ENCODE results near the gene BNIP1.

Gene BNIP1

DNA sequence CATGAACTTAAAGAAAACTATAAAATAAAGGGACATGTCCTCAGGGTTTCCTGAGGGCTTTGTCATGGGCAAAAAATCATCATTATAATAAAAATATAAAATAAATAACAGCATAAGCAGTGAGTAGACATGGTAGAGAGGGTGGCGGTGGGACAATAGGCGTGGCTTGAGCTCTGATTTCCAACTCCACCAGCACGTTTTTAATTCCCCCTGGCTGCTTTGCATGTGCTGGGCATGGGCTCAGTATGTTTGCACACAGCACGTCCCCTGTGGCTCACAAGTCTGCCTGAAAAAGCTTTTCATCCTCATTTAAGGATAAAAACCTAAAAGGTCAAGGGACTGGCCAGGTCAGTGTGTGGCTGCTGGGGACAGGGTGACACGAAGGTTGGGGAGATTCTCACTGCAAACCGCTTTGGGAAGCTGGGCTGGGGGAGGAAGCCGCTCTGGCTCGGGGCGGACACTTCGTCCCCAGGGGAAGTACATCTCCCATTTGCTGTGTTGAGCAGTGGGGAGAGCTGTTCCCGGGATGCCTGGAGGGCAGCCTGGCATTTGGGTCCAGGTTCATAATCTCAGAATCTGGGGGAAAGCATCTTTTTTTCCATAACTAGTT lies 58.0 kb downstream of the BNIP1 start:
- Histone ChIP-seq H3F3A (ENCODE audit: insufficient read depth, low read length) (no peaks in the 10 kb centered on the region), H3K27me3 (replicated peaks; ENCODE audit: insufficient read depth, low read length) (peaks cover 12% of the 10 kb centered on the region), H2AFZ (ENCODE audit: low read length) (no peak overlapping the region), H4K20me1 (ENCODE audit: insufficient read depth, low read length) (no peaks in the 10 kb centered on the region), H3K4me1 (ENCODE audit: low read length) (no peaks in the 10 kb centered on the region), H3K9me3 (replicated peaks; ENCODE audit: insufficient read depth, low read length) (no peaks in the 10 kb centered on the region), H3K4me3 (ENCODE audit: low read length) (no peak overlapping the region), H3K27ac (ENCODE audit: low read length) (no peak overlapping the region), H3K4me2 (ENCODE audit: low read depth, low read length) (no peak overlapping the region), H3K36me3 (replicated peaks; ENCODE audit: insufficient read depth, low read length) (no peaks in the 10 kb centered on the region), H3K79me2 (ENCODE audit: low read length) (no peaks in the 10 kb centered on the region), H3K9me2 (replicated peaks; ENCODE audit: insufficient read depth, low read length) (no peaks in the 10 kb centered on the region), H3K9ac (ENCODE audit: low read length) (no peak overlapping the region)
- TF ChIP-seq EZH2 (optimal IDR thresholded peaks at IDR 0.05; ENCODE audit: low read depth, low read length) (no peak), EZH2phosphoT487 (IDR thresholded peaks at IDR 0.05; ENCODE audit: low read length) (no peak)
- TF ChIP-seq, protein P1, sequence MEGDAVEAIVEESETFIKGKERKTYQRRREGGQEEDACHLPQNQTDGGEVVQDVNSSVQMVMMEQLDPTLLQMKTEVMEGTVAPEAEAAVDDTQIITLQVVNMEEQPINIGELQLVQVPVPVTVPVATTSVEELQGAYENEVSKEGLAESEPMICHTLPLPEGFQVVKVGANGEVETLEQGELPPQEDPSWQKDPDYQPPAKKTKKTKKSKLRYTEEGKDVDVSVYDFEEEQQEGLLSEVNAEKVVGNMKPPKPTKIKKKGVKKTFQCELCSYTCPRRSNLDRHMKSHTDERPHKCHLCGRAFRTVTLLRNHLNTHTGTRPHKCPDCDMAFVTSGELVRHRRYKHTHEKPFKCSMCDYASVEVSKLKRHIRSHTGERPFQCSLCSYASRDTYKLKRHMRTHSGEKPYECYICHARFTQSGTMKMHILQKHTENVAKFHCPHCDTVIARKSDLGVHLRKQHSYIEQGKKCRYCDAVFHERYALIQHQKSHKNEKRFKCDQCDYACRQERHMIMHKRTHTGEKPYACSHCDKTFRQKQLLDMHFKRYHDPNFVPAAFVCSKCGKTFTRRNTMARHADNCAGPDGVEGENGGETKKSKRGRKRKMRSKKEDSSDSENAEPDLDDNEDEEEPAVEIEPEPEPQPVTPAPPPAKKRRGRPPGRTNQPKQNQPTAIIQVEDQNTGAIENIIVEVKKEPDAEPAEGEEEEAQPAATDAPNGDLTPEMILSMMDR (IDR thresholded peaks at IDR 0.05; ENCODE audit: low read length): no peak
- no peak for DNase-seq

- H3K27me3 ChIP-seq (replicated peaks; ENCODE audit: insufficient read depth, low read length): peaks cover 12% of the 10 kb centered on the region
- peak overlapping the region; percentile 70 for H3K4me2 ChIP-seq (ENCODE audit: low read depth, low read length)
- no peaks in the 10 kb centered on the region for H3K36me3 ChIP-seq (replicated peaks; ENCODE audit: insufficient read depth, low read length)
- no peaks in the 10 kb centered on the region for H4K20me1 ChIP-seq (ENCODE audit: insufficient read depth, low read length)
- TF ChIP-seq, protein P1 (IDR thresholded peaks at IDR 0.05; ENCODE audit: low read length): peak; percentile 76
- no peak for TF ChIP-seq EZH2 (optimal IDR thresholded peaks at IDR 0.05; ENCODE audit: low read depth, low read length)
- TF ChIP-seq EZH2phosphoT487 (IDR thresholded peaks at IDR 0.05; ENCODE audit: low read length): no peak
- peak overlapping the region; percentile 49; the same call in 1 of the 2 replicates for H3K4me3 ChIP-seq (ENCODE audit: low read length)
- H3K9me2 ChIP-seq (replicated peaks; ENCODE audit: insufficient read depth, low read length): no peaks in the 10 kb centered on the region
- H3K9me3 ChIP-seq (replicated peaks; ENCODE audit: insufficient read depth, low read length): no peaks in the 10 kb centered on the region
- H3K4me1 ChIP-seq (ENCODE audit: low read length): no peaks in the 10 kb centered on the region
- DNase-seq: peak; percentile 65
- peak overlapping the region; percentile 70 for H2AFZ ChIP-seq (ENCODE audit: low read length)
- H3K9ac ChIP-seq (ENCODE audit: low read length): no peak overlapping the region
- H3K79me2 ChIP-seq (ENCODE audit: low read length): no peaks in the 10 kb centered on the region
- no peaks in the 10 kb centered on the region for H3F3A ChIP-seq (ENCODE audit: insufficient read depth, low read length)
- H3K27ac ChIP-seq (ENCODE audit: low read length): no peak overlapping the region
Measured at GRCh38 chr5:173204185-173204979, 60.1 kb downstream of the BNIP1 start.

DNA sequence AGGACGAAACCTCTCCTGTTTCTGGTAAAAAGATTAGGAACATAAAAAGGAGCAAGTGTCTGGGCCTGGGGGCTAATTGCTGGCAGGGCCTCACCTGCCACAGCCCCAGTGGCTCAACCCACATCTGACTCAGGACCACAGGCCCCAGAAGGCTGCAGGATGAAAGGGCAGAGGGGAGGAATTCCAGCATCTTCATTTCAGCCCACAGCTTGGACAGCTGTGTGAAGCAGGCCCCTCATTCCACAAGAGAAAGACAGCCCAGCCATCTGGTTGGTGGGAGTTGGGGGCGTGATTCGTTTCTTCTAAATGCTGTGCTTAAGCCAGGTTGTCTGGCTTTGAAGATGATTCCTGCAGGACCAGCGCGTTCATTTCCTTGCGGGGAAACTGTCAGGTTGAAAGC lies 61.6 kb downstream of the BNIP1 start:
- H4K20me1 ChIP-seq (ENCODE audit: insufficient read depth, low read length): no peaks in the 10 kb centered on the region
- TF ChIP-seq, protein P1 (IDR thresholded peaks at IDR 0.05; ENCODE audit: low read length): no peak
- TF ChIP-seq EZH2 (optimal IDR thresholded peaks at IDR 0.05; ENCODE audit: low read depth, low read length) (no peak), EZH2phosphoT487 (IDR thresholded peaks at IDR 0.05; ENCODE audit: low read length) (no peak)
- no peaks in the 10 kb centered on the region for H3K9me2 ChIP-seq (replicated peaks; ENCODE audit: insufficient read depth, low read length)
- no peak for DNase-seq
- H3F3A ChIP-seq (ENCODE audit: insufficient read depth, low read length): no peaks in the 10 kb centered on the region
- H3K4me2 ChIP-seq (ENCODE audit: low read depth, low read length): no peak overlapping the region
- no peaks in the 10 kb centered on the region for H3K36me3 ChIP-seq (replicated peaks; ENCODE audit: insufficient read depth, low read length)
- no peak overlapping the region for H3K4me3 ChIP-seq (ENCODE audit: low read length)
- H3K9ac ChIP-seq (ENCODE audit: low read length): no peak overlapping the region
- no peaks in the 10 kb centered on the region for H3K9me3 ChIP-seq (replicated peaks; ENCODE audit: insufficient read depth, low read length)
- H3K4me1 ChIP-seq (ENCODE audit: low read length): no peaks in the 10 kb centered on the region
- H3K27ac ChIP-seq (ENCODE audit: low read length): no peak overlapping the region
- H3K79me2 ChIP-seq (ENCODE audit: low read length): no peaks in the 10 kb centered on the region
- H2AFZ ChIP-seq (ENCODE audit: low read length): no peak overlapping the region
- H3K27me3 ChIP-seq (replicated peaks; ENCODE audit: insufficient read depth, low read length): peaks cover 12% of the 10 kb centered on the region
